ENCODE measurements around the gene GHRHR. TPM values are rescaled to one million over a fixed set of nuclear protein-coding genes. Genes with fewer than 3 reads are reported as not detected.

Gene GHRHR
- total RNA-seq: 2.0 TPM in 1 of 2 replicates, not detected in the other

DNA sequence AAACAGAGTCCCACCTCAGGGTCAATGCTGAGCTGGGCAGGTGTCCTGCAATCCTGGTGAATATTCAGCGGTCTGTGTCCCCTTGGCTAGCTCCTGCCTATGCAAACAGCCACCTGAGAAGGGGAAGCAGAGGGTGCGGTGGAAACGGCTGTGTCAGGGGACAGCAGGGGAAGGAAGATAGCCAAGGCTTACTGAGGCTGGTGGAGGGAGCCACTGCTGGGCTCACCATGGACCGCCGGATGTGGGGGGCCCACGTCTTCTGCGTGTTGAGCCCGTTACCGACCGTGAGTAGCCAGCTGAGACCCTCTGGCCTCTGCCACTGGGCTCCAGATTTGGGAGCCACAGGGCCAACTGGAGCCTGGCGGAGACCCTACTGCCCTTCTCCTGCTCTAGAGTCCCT, at the start of gene GHRHR:
GHRHR (plus strand) TSS at position 112 of the 400 bp plus-strand sequence; CDS start at position 228, 116 bp downstream.

Other genes starting within 250 kb of the GHRHR start
- not detected in 2 replicates for gene INMT, start 211.8 kb upstream of the GHRHR start, total RNA-seq
- gene MINDY4, start 192.5 kb upstream of the GHRHR start, total RNA-seq: 4.0 and 4.7 TPM in 2 replicates
- gene AQP1, start 52.1 kb upstream of the GHRHR start, total RNA-seq: 0.39 and 1.5 TPM in 2 replicates
- not detected in 2 replicates for gene ADCYAP1R1, start 88.4 kb downstream of the GHRHR start, total RNA-seq